A549 (cell line): Measurements from ENCODE around the gene DMC1. TPM values are rescaled to one million over a fixed set of nuclear protein-coding genes. Genes with fewer than 3 reads are reported as not detected.

ENCODE experiments used
- ATAC-seq, 2 experiments: fragments of 200-7000 bp in 1 of 2; fragments of >200 bp in 1 of 2; cut with Nextera tagmentation in 1 of 2; cut with Tn5 transposase in 1 of 2; 3 replicates each; pipeline versions ENCODE4 v1.8.0 to v1.9.1; 2018 to 2020; ENCODE audit warnings: mild to moderate bottlenecking in 1 of 2, moderate library complexity in 1 of 2
- CTCF ChIA-PET: fragments of 300-600 bp; sonication (Branson Sonifier 250); formaldehyde crosslinking; extraction: SDS; loops from one replicate; lab custom pipeline; 2021; ENCODE audit warnings: antibody characterized with exemption, inconsistent platforms; lab: Yijun Ruan, JAX
- POLR2A ChIA-PET: fragments of 350-600 bp; formaldehyde crosslinking; extraction: SDS; loops from one replicate; lab custom pipeline; 2021; ENCODE audit warnings: antibody characterized with exemption, inconsistent platforms; lab: Yijun Ruan, JAX
- DNase-seq, 2 experiments: peaks; one replicate each; pipeline versions ENCODE4 v3.0.0 to v3.0.0-alpha.2; 2011 to 2016; ENCODE audit warnings: low read depth in 1 of 2, low spot score in 1 of 2
- FAIRE-seq: peaks from 2 replicates; lab custom pipeline; 2011; peaks lifted over from hg19 to GRCh38; lab: Jason Lieb, UNC
- H3K27ac ChIP-seq, 2 experiments: fragments of >200 bp; sonication (Bioruptor Twin); formaldehyde crosslinking; 3 replicates each; pipeline ENCODE4 v1.5.1; 2016 to 2017
- H3K4me1 ChIP-seq: fragments of >200 bp; sonication (Bioruptor Twin); formaldehyde crosslinking; 3 replicates; pipeline ENCODE4 v1.6.1; 2016
- H3K4me2 ChIP-seq: fragments of >200 bp; sonication (Bioruptor Twin); formaldehyde crosslinking; 3 replicates; pipeline ENCODE4 v1.6.1; 2016
- H3K4me3 ChIP-seq: fragments of >200 bp; sonication (Bioruptor Twin); formaldehyde crosslinking; 3 replicates; pipeline ENCODE4 v1.5.1; 2016
- H3K9me3 ChIP-seq: fragments of >200 bp; sonication (Bioruptor Twin); formaldehyde crosslinking; 3 replicates; pipeline ENCODE4 v1.6.1; 2016
- CBX2 ChIP-seq: fragments of 200-600 bp; sonication (generic); IDR thresholded peaks from 2 replicates; pipeline ENCODE4 v1.6.1; 2016; ENCODE audit warnings: low read depth, mild to moderate bottlenecking, borderline replicate concordance
- CEBPB ChIP-seq, 2 experiments: fragments of >200 bp in 1 of 2; sonication (Bioruptor Twin) in 1 of 2; formaldehyde crosslinking in 1 of 2; IDR thresholded peaks; 2 replicates each; pipeline ENCODE4 v1.6.1; 2012 to 2016
- CHD2 ChIP-seq: fragments of 150-350 bp; IDR thresholded peaks from 2 replicates; pipeline ENCODE4 v1.6.1; 2014; ENCODE audit warnings: low read length; ENCODE audit not compliant: partially characterized antibody
- CHD4 ChIP-seq: fragments of 200-600 bp; sonication (generic); IDR thresholded peaks from 2 replicates; pipeline ENCODE4 v1.6.1; 2016; ENCODE audit warnings: antibody characterized with exemption, mild to moderate bottlenecking, borderline replicate concordance
- EHF ChIP-seq: fragments of 250-450 bp; sonication (Bioruptor Pico); IDR thresholded peaks from 2 replicates; pipeline ENCODE4 v1.5.0; 2020; ENCODE audit warnings: mild to moderate bottlenecking
- EP300 ChIP-seq, 2 experiments: fragments of >200 bp; sonication (Bioruptor Twin); formaldehyde crosslinking; IDR thresholded peaks; 2 replicates in 1 of 2; 3 replicates in 1 of 2; pipeline ENCODE4 v1.6.1; 2016 to 2017
- ESRRA ChIP-seq: fragments of 150-350 bp; IDR thresholded peaks from 2 replicates; pipeline ENCODE4 v1.6.1; 2014; ENCODE audit warnings: mild to moderate bottlenecking, low read length, borderline replicate concordance
- FOSL2 ChIP-seq, 2 experiments: fragments of 450-650 bp in 1 of 2; fragments of >200 bp in 1 of 2; sonication (Bioruptor Twin) in 1 of 2; formaldehyde crosslinking; IDR thresholded peaks; 2 replicates each; pipeline versions ENCODE4 v1.5.0 to v1.6.1; 2016 to 2020; ENCODE audit warnings: mild to moderate bottlenecking in 1 of 2, moderate library complexity in 1 of 2
- FOXS1 ChIP-seq: fragments of 250-450 bp; sonication (Bioruptor Pico); IDR thresholded peaks from 2 replicates; pipeline ENCODE4 v1.5.0; 2020; ENCODE audit warnings: mild to moderate bottlenecking, moderate library complexity
- HDAC2 ChIP-seq: fragments of 200-600 bp; sonication (generic); IDR thresholded peaks from 2 replicates; pipeline ENCODE4 v1.6.1; 2016
- HES2 ChIP-seq: fragments of >200 bp; sonication (Bioruptor Twin); formaldehyde crosslinking; IDR thresholded peaks from 2 replicates; pipeline ENCODE4 v1.6.1; 2016
- HEYL ChIP-seq: fragments of 250-450 bp; sonication (Bioruptor Pico); IDR thresholded peaks from 2 replicates; pipeline ENCODE4 v1.8.0; 2021; ENCODE audit warnings: mild to moderate bottlenecking, moderate library complexity
- HOXB13 ChIP-seq: fragments of 250-450 bp; sonication (Bioruptor Pico); IDR thresholded peaks from 2 replicates; pipeline ENCODE4 v1.5.0; 2020; ENCODE audit warnings: low read depth, mild to moderate bottlenecking, moderate library complexity
- JUNB ChIP-seq: fragments of >200 bp; sonication (Bioruptor Twin); formaldehyde crosslinking; IDR thresholded peaks from 2 replicates; pipeline ENCODE4 v1.6.1; 2016
- KDM5A ChIP-seq: fragments of 200-600 bp; sonication (generic); IDR thresholded peaks from 2 replicates; pipeline ENCODE4 v1.6.1; 2016; ENCODE audit warnings: antibody characterized with exemption, mild to moderate bottlenecking
- MAFK ChIP-seq: fragments of 450-650 bp; IDR thresholded peaks from 2 replicates; pipeline ENCODE4 v1.6.1; 2014; ENCODE audit not compliant: partially characterized antibody
- MYC ChIP-seq: IDR thresholded peaks from 2 replicates; pipeline ENCODE4 v1.6.1; 2012; ENCODE audit warnings: mild to moderate bottlenecking, inconsistent platforms, low read length, improper control_type of control experiment, borderline replicate concordance
- NPAS2 ChIP-seq: fragments of 250-450 bp; sonication (Bioruptor Pico); IDR thresholded peaks from 2 replicates; pipeline ENCODE4 v1.8.0; 2022; ENCODE audit warnings: mild to moderate bottlenecking, moderate library complexity, borderline replicate concordance
- PBX3 ChIP-seq: IDR thresholded peaks from 2 replicates; pipeline ENCODE4 v1.6.1; 2012
- POLR2A ChIP-seq: IDR thresholded peaks from 2 replicates; pipeline ENCODE4 v1.6.1; 2012; ENCODE audit warnings: mild to moderate bottlenecking, low read length
- RAD21 ChIP-seq, 2 experiments: fragments of >200 bp in 1 of 2; sonication (Bioruptor Twin) in 1 of 2; formaldehyde crosslinking in 1 of 2; IDR thresholded peaks in 1 of 2; conservative IDR thresholded peaks in 1 of 2; 2 replicates in 1 of 2; 3 replicates in 1 of 2; pipeline ENCODE4 v1.6.1; 2012 to 2018; ENCODE audit warnings: inconsistent platforms in 1 of 2
- RNF2 ChIP-seq: fragments of 200-600 bp; sonication (generic); IDR thresholded peaks from 2 replicates; pipeline ENCODE4 v1.6.1; 2016; ENCODE audit warnings: low read depth, mild to moderate bottlenecking, antibody characterized with exemption, moderate library complexity, borderline replicate concordance
- TFCP2L1 ChIP-seq: fragments of 250-450 bp; sonication (Bioruptor Pico); IDR thresholded peaks from 2 replicates; pipeline ENCODE4 v1.5.0; 2021; ENCODE audit warnings: mild to moderate bottlenecking
- WGBS: methylation state at CpG from one replicate; pipeline ENCODE4 v1.1.6; 2017; ENCODE audit errors: missing lambda C conversion rate; 5-methylcytosine and 5-hydroxymethylcytosine counted together
- polyA plus RNA-seq, 4 experiments: library from polyadenylated mRNA; depleted of rRNA in 3 of 4; stranded (reverse); fragments of >200 nt; fragmentation: RNase III in 1 of 4; extraction: RNeasy Plus Mini Kit Qiagen cat#74134 plus additional on column Dnase treatment in 1 of 4; gene quantifications; 2 replicates in 3 of 4; 3 replicates in 1 of 4; pipeline ENCODE4 v1.2.3, GENCODE V29; 2011 to 2017
- TF ChIP-seq, protein P1 (sequence below): fragments of 250-450 bp; sonication (Bioruptor Pico); IDR thresholded peaks from 2 replicates; pipeline ENCODE4 v1.5.0; 2020; ENCODE audit warnings: low read depth, mild to moderate bottlenecking, moderate library complexity

DMC1 gene
- polyA plus RNA-seq, 2 of the 4 experiments (the other 2 are of a cell fraction) = 5.7 to 6.4 TPM

DNA sequence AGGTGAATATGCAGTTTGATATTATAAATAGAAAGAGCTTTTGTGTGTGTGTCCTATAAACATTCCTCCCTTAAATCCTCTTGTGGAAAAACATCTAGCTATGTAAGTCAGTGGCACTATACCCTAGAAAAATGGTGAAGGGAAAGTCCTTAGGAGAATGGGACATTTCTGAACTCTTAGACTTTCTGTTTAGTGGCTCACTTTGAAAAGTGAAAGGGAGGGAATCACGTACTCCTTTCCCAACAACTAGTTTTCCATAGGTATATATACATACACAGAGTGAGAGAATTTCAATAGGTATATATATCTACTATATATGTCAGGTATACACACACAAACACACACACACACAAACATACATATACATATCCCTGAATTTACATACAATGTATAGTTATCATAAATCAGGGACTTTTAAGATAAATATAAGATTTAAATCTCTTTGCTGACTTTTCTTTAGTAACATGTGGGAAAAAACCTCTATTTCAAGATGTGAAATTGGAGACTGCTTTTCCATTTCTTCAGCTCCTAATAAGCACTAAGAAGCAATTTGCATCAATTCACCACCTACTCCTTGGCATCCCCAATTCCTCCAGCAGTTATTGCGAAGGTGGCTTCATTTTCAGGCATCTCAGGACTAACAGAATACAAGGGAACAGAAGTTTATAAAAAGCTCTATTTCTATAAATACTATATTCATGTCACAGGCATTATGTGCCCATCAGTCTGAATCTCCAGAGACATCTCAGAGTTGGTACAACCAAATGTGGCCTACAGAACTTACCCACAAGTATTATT, 50.3 kb downstream of the DMC1 start:
- Histone ChIP-seq H3K4me1 (no peaks in the 10 kb centered on the region), H3K9me3 (no peaks in the 10 kb centered on the region), H3K4me2 (no peak overlapping the region), H3K4me3 (no peak overlapping the region), H3K27ac (no peak overlapping the region)
- WGBS = 96% methylated on average over 2 of the region's 2 CpGs
- ATAC-seq (no peak), FAIRE-seq (no peak), DNase-seq (no peak)
- ChIA-PET POLR2A (no interaction called here), CTCF (interaction anchor here (0.9 kb wide), 1 partner anchor 97 kb away, joined by 3 read pairs; no protein-coding TSS in a partner anchor)
- TF ChIP-seq KDM5A (no peak), PBX3 (no peak), HEYL (no peak), MAFK (no peak), CEBPB (IDR thresholded peaks at IDR 0.05) (no peak), FOSL2 (IDR thresholded peaks at IDR 0.05) (no peak), FOSL2 (CRISPR knock-in tag; IDR thresholded peaks at IDR 0.05) (no peak), JUNB (no peak), EHF (CRISPR knock-in tag) (no peak), CHD2 (no peak), POLR2A (no peak), ESRRA (no peak), CBX2 (no peak), HES2 (no peak), HDAC2 (no peak), NPAS2 (CRISPR knock-in tag) (no peak)

- H3K4me2 ChIP-seq = no peak overlapping the region
- ATAC-seq (no peak), DNase-seq (no peak), FAIRE-seq (no peak)
- POLR2A ChIA-PET = no interaction called here
- no peak overlapping the region for H3K4me3 ChIP-seq
- no peak for TF ChIP-seq TFCP2L1 (CRISPR knock-in tag)
- TF ChIP-seq, protein P1, sequence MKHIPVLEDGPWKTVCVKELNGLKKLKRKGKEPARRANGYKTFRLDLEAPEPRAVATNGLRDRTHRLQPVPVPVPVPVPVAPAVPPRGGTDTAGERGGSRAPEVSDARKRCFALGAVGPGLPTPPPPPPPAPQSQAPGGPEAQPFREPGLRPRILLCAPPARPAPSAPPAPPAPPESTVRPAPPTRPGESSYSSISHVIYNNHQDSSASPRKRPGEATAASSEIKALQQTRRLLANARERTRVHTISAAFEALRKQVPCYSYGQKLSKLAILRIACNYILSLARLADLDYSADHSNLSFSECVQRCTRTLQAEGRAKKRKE (CRISPR knock-in tag) = no peak
- TF ChIP-seq RAD21 (conservative IDR thresholded peaks at IDR 0.05 in 1 of 2, IDR thresholded peaks at IDR 0.05 in 1 of 2) = no peak
- TF ChIP-seq HOXB13 (CRISPR knock-in tag) = no peak
- TF ChIP-seq ESRRA = no peak
- no peak for TF ChIP-seq MYC
- no peak for TF ChIP-seq EHF (CRISPR knock-in tag)
- TF ChIP-seq CHD4 = no peak
- no peak for TF ChIP-seq RNF2
- TF ChIP-seq EP300 (IDR thresholded peaks at IDR 0.05) = no peak
- no peak for TF ChIP-seq FOXS1
- TF ChIP-seq MAFK = no peak
- no peaks in the 10 kb centered on the region for H3K9me3 ChIP-seq
- 87% methylated on average over 4 of the region's 4 CpGs for WGBS
- H3K27ac ChIP-seq = no peak overlapping the region
- CTCF ChIA-PET = interaction anchor here (0.7 to 1.3 kb wide), 2 partner anchors 54 to 106 kb away, joined by 3 to 4 read pairs; no protein-coding TSS in a partner anchor
- no peaks in the 10 kb centered on the region for H3K4me1 ChIP-seq
Observed at GRCh38 chr22:38518620-38519019, 51.4 kb downstream of the DMC1 start.
